ENCODE data around the gene TMEM203.
A peak's percentile ranks its signal among the peaks of the same experiment; 100 is the strongest.

TMEM203 gene

DNA sequence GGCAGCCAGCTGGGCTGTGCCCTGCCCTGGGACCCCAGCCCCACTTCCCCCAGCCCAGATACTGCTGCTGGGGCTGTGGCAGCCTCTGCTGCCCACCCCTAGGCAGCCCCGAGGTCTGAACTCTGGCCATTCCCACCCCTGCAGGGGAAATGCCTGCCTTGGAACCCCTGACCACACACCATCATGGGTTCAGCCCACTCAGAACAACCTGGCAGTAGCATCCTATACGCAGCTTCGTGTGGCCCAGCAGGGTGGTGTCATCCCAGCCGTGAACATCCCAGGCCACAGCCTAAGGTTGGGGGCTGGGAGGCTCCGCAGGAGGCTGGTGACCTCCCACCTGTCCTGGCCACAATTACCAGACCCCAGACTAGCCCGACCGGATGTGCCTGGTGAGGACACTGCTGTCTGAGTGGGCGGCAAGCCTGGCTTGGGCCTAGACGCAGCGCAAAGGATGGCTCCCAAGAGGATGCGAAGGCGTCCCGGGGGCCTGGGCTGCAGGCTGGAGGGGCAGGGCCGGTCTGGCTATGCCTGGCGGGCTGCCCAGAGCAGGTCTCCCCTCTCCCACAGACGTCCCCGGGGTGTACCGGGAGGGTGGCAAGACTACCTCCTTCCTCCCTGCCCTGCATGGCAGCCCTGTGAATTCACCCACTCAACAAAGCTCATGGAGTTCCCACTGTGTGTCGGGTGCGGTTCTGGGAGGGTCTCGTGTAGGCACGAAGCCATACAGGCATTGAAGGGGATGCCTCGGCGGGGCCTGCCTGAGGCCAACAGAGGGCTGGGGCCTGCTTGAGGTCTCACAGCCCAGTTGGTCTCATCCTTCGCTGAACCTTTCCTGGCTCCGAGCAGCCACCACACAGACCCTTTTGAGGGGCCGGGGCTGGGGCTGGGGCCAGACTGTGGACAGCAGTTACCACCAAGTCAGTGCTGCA is 23.8 kb upstream of the TMEM203 start:
- DNase-seq (ENCODE audit: low read depth): no peak

DNA sequence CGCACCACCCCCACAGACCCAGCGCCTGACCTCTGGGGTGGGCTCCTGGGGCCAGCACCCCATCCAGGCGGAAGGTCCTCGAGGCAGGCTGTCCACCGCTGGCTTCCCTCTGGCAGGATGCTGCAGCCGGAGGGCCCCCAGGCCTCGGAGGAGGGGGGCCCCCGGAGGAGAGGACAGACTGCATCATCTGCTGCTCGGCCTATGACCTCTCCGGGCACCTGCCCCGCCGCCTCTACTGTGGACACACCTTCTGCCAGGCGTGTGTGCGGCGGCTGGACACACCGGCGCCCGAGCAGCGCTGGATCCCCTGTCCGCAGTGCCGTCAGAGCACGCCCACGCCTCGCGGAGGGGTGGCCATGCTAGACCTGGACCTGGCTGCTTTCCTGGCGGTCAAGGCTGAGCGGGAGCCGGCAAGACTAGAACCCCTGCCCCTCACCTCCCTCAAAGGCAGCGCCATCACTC is 23.1 kb upstream of the TMEM203 start:
- DNase-seq (ENCODE audit: low read depth): no peak

- DNase-seq (ENCODE audit: low read depth): no peak
Measured at GRCh38 chr9:137227853-137228505, 22.5 kb upstream of the TMEM203 start.

DNA sequence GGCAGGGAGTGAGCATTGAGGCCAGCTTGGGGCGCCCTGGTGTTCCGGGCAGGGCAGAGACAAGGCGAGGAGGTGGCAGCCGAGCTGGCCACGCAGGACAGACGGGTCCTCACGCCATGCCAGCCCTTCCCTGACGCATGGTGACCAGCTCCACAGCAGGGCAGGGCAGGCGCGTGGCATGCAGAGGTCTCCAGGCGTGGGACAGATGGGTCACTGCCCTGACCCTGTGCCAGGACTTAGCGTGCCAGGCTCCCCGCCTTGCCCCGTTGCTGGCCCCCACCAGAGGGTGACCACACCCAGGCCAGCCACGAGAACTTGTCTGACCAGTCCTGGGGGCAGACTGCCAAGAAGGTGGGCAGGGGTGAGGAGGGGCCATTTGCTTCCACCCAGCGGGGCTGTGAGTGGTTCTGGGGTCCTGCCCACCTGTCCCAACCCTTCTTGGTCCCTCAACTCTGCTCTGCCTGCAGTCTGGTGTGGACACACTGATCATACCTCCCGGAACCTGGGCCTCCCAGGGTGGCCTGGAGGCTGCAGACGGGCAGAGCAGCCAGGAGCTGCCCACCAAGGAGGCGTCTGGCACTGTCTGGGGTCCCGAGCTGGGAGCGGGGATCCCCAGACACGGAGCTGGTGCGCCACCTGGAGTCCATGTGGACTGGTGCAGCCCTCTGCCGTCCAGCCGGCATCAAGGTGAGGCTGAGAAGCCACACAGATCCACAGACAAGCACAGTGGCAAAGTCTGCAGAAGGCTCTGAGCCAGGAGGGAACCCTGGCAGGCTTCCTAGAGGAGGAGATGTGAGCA is 21.8 kb upstream of the TMEM203 start, which contains the start of gene RNF224:
Gene RNF224 (plus strand): TSS at position 449 of the 799 bp plus-strand sequence. CDS start 834 bp downstream, outside the sequence.
- peak; percentile 65 for DNase-seq (ENCODE audit: low read depth)

DNA sequence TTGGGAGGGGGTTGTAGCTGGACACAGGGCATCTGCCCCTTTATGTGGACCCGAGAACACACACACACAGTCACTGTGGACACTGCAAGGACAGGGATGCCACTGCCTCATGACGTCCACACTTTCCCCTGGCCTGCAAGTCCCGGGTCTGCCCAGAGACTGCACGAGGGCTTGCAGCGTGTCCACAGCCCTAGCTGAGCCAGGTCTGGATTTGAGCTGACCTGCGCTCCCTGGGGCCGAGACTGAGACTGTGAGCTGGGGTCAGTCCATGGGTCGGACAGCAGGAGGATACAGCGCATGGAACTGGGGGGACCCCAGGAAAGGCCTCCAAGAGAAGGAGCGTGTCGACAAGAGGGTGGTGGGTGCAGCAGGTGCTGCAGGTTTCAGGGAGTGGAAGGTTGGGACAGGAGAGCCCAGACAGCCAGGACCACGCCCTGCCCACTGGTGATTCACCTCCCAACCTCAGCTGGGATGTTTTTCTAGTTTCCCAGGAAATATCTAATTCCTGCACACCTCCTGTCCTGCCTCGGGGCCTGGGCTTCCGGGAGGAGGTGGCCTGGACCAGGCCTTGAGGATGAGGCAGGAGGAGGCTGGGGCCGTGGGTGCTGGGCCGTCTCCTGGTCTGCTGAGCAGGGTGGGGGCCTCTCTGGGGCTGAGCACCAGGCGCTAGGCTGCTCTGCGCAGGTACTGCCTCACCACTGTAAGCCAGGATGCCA is 21.0 kb upstream of the TMEM203 start:
- DNase-seq (ENCODE audit: low read depth): no peak

- DNase-seq (ENCODE audit: low read depth): no peak
Measured at GRCh38 chr9:137225699-137226331, 20.4 kb upstream of the TMEM203 start.

DNA sequence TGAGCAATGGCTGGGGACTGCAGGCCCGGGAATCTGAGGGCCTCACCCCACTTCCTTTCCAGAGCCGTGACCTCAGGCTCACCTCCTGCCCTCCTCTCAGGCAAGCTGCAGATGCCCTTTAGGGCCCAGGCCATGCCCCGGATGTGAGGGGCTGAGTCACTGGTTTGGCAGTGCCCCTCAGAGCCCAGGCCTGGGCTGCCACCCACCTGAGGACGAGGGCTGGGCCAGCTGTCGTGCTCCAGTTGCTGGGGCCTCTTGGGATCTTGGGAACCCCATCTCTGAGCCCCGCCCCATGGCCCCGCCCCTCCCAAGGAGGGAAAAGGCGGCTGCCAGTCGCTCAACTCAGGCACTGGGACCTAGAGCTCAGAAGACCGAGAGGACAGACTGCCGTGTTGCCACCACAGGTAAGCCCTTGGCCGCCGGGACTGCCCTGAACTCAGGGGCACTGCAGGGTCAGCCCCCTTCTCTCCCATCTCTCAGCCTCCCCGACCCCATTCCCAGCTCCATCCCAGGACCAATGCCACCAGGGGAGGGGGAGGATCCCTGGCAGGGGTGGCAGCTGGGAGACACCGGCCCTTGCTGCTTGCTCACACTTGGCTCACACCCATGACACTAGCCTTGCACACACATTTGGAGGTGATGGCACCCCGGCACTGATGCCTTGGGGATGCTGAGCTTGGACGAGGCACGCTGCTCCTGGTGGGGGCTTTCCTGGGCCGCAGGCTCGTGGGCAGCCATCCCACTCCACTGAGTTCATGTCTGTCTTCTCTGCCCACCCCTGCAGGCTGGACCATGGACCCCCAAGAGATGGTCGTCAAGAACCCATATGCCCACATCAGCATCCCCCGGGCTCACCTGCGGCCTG is 19.6 kb upstream of the TMEM203 start, which contains the start of gene CYSRT1:
Gene CYSRT1 (plus strand): TSS at position 345 of the 865 bp plus-strand sequence. CDS start 448 bp downstream, at position 793.
- no peak for DNase-seq (ENCODE audit: low read depth)

DNA sequence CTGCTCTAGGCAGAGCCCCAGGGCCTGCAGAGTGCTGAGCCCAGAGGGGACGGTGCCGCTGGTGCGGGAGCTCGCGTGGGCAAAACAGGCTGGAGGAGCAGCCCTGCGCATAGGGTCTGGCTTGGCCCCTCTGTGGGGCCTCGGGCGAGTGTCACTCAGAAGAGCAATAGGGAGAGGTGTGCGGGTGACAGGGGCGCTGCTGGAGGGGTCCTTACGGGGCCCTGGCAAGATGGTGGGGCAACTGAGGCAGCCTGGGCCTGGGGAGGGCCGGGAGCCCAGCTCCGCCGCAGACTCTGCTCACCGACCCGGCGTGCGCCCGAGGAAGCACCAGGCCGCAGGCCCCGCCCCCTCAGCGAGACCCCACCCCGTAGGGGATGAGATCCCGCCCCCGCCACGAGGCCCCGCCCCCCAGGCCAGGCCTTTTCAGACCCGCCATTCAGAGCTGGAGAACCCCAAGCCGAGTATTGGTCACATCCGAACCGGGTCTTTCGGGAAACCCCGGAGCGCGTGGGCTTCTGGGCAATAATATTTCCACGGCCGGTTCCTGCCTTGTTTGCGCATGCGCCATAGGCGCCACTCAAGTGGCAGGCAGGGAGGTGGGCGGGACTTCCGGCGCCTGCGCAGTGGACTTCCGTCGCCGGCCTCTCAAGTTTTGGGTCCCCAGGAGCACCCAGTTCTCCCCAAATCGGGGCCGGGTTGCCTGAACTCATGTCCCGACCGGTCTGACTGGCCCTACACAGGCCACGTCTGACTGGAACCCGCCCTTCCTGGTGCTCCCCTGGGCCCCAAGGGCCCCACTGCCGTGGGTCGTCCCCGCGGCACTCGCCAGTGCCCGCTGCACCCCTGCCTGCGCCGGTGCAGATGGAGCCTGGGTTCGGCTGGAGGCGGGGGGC is 17.9 kb upstream of the TMEM203 start:
- DNase-seq (ENCODE audit: low read depth): peak; percentile 96

- no peak for DNase-seq (ENCODE audit: low read depth)
Measured at GRCh38 chr9:137222190-137223077, 17.0 kb upstream of the TMEM203 start, which contains the start of gene RNF208. RNF208 (minus strand) TSS chr9:137222240; CDS start chr9:137221212, 1,028 bp downstream.

DNA sequence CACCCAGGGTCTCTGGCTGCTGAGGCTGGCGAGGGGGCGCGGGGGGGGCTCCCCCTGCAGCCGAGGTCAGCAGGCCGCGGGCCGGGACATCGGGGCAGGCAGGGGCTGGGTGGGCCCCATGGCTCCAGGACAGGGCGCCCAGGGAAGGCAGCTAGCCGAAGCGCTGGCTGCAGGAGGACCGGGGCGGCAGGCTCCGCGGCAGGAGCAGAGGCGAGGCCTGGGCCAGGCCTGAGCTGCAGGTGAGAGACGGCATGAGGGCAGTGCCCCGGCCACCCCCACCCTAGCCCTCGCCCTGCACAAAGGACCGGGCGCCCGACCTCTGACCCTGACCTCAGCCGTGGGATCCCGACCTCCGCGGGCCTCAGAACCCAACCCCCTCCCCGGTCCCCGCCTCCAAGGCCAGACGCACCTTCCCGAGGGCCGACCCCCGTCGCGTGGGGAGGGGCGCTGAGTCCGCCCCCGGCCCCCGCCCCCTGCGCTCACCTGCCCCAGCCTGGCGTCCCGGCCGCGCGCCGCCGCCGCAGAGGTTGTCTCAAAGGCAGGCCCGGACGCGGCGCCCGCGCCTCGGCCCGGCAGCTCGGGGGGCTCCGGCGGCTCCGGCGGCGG is 16.2 kb upstream of the TMEM203 start:
- DNase-seq (ENCODE audit: low read depth): no peak

DNA sequence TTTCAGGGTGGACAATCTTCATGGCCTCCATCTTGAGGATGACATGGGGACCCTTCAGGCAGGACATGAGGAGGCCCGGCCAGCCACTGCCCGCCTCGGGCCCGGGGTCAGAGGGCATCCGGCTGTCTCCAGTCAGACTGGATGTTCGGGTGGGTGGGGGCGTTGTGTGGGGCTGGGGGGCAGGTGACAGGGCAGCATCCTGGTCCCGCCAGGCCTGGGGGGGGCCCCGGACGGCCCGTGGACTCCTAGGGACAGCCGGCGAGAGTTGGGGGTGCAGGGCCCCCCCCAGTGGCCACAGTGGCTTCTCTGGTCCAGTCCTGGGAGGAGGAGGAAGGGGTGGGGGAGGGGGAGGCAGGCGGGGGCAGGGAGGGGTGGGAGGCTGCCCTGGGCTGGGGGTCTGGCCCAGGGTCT is 15.7 kb upstream of the TMEM203 start:
- no peak for DNase-seq (ENCODE audit: low read depth)

DNA sequence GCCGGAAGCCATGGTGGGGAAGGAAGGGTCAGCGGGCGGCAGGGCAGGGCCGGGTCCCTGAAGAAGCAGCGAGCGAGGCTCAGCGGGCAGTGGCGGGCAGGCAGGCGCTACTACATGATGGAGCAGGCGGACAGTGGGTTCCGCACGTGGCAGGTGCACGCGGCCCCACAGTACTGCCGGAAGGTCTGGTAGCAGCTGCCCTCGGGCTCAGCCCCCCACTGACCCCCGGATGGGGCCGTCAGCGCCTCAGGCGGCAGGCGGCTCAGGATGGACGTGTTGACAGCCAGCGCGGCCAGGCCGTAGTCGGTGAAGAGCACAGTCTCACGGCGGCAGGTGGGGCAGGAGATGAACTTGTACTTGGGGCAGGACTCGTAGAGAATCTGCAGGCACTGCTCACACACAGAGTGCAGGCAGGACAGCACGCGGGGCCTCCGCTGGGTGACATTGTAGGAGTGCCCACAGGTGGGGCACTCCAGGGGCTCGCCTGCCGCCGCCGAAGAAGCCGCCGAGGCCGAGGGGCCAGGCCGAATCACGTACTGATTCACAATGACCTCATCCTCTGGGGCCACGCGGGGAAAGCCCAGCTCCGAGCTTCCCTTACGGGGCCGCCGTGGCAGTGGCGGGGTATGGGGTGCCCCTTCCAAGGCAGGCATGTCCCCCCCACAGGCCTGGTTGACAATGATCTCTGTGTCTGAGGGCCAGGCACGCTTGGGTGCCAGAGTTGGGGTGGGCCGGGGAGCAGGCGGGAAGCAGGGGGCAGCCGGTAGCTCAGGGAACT is 15.1 kb upstream of the TMEM203 start:
- no peak for DNase-seq (ENCODE audit: low read depth)

- DNase-seq (ENCODE audit: low read depth): no peak
Measured at GRCh38 chr9:137219757-137220316, 14.4 kb upstream of the TMEM203 start.

- DNase-seq (ENCODE audit: low read depth): no peak
Measured at GRCh38 chr9:137218754-137219271, 13.4 kb upstream of the TMEM203 start.

DNA sequence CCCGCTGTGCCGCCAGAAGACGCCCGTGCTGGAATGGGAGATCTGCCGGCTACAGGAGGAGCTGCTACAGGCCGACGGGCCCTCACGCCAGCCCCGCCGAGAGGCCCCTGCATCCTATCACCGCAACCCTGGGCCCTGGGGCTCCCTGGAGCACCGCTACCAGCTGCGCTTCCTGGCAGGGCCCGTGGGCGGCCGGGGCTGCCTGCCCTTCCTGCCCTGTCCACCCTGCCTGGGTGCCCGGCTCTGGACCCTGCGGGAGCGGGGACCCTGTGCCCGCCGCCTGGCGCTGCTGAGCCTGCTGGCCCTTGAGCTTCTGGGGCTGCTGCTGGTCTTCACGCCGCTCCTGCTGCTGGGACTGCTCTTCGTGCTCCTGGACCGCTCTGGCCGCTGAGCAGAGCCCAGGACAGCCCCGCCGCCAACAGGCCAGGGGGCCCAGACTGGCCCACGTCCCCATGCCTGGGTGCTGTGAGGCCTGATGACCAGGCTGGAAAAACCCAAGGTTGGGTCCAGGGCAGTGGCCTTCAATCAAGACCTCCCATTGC is 12.8 kb upstream of the TMEM203 start:
- DNase-seq (ENCODE audit: low read depth): no peak
